Testis (tissue), 3 donors: ENCODE data around the gene ALCAM. TPM values are rescaled to one million over a fixed set of nuclear protein-coding genes. Genes with fewer than 3 reads are reported as not detected.
"Not testable (repeated sequence)": the region's sequence is repeated elsewhere in the genome, so short reads cannot be mapped to it uniquely, and the experiment has no call there.

Source experiments
- DNase-seq: peaks from one replicate; pipeline ENCODE4 v3.0.0-alpha.2; 2019
- H3K27ac ChIP-seq, 2 donors: fragments of 200-600 bp; sonication (generic); one replicate each; pipeline ENCODE4 v1.5.1; 2019
- H3K27me3 ChIP-seq: fragments of 200-600 bp; sonication (generic); one replicate; pipeline ENCODE4 v1.5.1; 2019
- H3K36me3 ChIP-seq: fragments of 200-600 bp; sonication (generic); one replicate; pipeline ENCODE4 v1.5.1; 2017; ENCODE audit warnings: low read depth; ENCODE audit errors: missing control alignments
- H3K4me1 ChIP-seq: fragments of 200-600 bp; sonication (generic); one replicate; pipeline ENCODE4 v1.5.1; 2019
- H3K4me3 ChIP-seq, 2 donors: fragments of 200-600 bp; sonication (generic); one replicate each; pipeline ENCODE4 v1.5.1; 2017 to 2019
- H3K9me3 ChIP-seq: fragments of 200-600 bp; sonication (generic); one replicate; pipeline ENCODE4 v1.5.1; 2017
- CTCF ChIP-seq, 3 experiments: fragments of 450-650 bp in 2 of 3; fragments of 200-600 bp in 1 of 3; sonication (generic) in 1 of 3; IDR thresholded peaks; one replicate each; pipeline ENCODE4 v1.5.1; 2016 to 2019; ENCODE audit warnings: antibody characterized with exemption in 3 of 3, mild to moderate bottlenecking in 2 of 3, moderate library complexity in 1 of 3
- POLR2A ChIP-seq: fragments of 450-650 bp; IDR thresholded peaks from one replicate; pipeline ENCODE4 v1.6.1; 2017; ENCODE audit warnings: antibody characterized with exemption, mild to moderate bottlenecking, moderate library complexity
- WGBS, 2 donors: methylation state at CpG; one replicate each; pipeline ENCODE4 v1.1.5; 2018; 5-methylcytosine and 5-hydroxymethylcytosine counted together
- intact Hi-C: fragments of 100-400 bp; cut with DNase I; formaldehyde crosslinking; loops from one replicate; pipeline ENCODE4 v1.15.1; 2023; ENCODE audit warnings: low total_unique reads
- polyA plus RNA-seq: library from polyadenylated mRNA; stranded (reverse); fragments of 350-450 nt; fragmentation: Illumina TruSeq; extraction: RNeasy Lipid Tissue Mini Kit (QIAGEN cat#74804); gene quantifications from one replicate; pipeline ENCODE4 v1.2.3, GENCODE V29; 2014; ENCODE audit warnings: low read depth, low replicate concordance; ENCODE audit not compliant: insufficient read depth
- total RNA-seq, 2 donors: library from RNA; depleted of rRNA; stranded (reverse); fragments of >200 nt; gene quantifications; one replicate each; pipeline ENCODE4 v1.2.3, GENCODE V29; 2016

The ALCAM gene
- total and polyA plus RNA-seq, 3 donors from 2014 or later: 8.3 to 9.0 (median 8.7) TPM

- intact Hi-C loops: no loop called here
- Histone ChIP-seq H3K4me1 (no peaks in the 10 kb centered on the region), H3K27me3 (no peaks in the 10 kb centered on the region), H3K4me3 (no peak overlapping the region), H3K36me3 (no peaks in the 10 kb centered on the region), H3K27ac (no peak overlapping the region), H3K9me3 (no peaks in the 10 kb centered on the region)
- DNase-seq: no peak
- 93 to 94% methylated on average over 1 of the region's 1 CpG for WGBS, 2 donors
- no peak for TF ChIP-seq CTCF (IDR thresholded peaks at IDR 0.05)
- TF ChIP-seq POLR2A: no peak
Observed at GRCh38 chr3:105594219-105594618, 227.5 kb downstream of the ALCAM start.

- Histone ChIP-seq H3K36me3 (no peaks in the 10 kb centered on the region), H3K9me3 (no peaks in the 10 kb centered on the region), H3K27me3 (no peaks in the 10 kb centered on the region), H3K27ac (no peak overlapping the region), H3K4me1 (no peaks in the 10 kb centered on the region), H3K4me3 (no peak overlapping the region)
- intact Hi-C loops: no loop called here
- no peak for TF ChIP-seq CTCF (IDR thresholded peaks at IDR 0.05)
- no peak for TF ChIP-seq POLR2A
- WGBS, 2 donors: 85 to 88% methylated on average over 3 of the region's 3 CpGs
- no peak for DNase-seq
Observed at GRCh38 chr3:105598042-105598796, 231.5 kb downstream of the ALCAM start.

- WGBS, 2 donors: 81 to 91% methylated on average over 2 of the region's 2 CpGs
- H3K9me3 ChIP-seq: no peaks in the 10 kb centered on the region
- no peaks in the 10 kb centered on the region for H3K36me3 ChIP-seq
- no peaks in the 10 kb centered on the region for H3K4me1 ChIP-seq
- intact Hi-C loops: no loop called here
- TF ChIP-seq CTCF (IDR thresholded peaks at IDR 0.05) (no peak), POLR2A (no peak)
- DNase-seq: no peak
- H3K27ac ChIP-seq: no peak overlapping the region
- no peaks in the 10 kb centered on the region for H3K27me3 ChIP-seq
- H3K4me3 ChIP-seq: no peak overlapping the region
Observed at GRCh38 chr3:105599350-105599749, 232.6 kb downstream of the ALCAM start.

GRCh38 chr3:105601756-105602155 is 235.0 kb downstream of the ALCAM start:
- DNase-seq, H3K36me3 ChIP-seq, H3K4me3 ChIP-seq, H3K9me3 ChIP-seq, H3K27ac ChIP-seq, H3K4me1 ChIP-seq, H3K27me3 ChIP-seq, intact Hi-C loops: not testable (repeated sequence)
- WGBS, 2 donors: 92 to 96% methylated on average over 1 of the region's 1 CpG

- H3K27ac ChIP-seq, H3K9me3 ChIP-seq, H3K4me1 ChIP-seq, DNase-seq, H3K36me3 ChIP-seq, H3K27me3 ChIP-seq, H3K4me3 ChIP-seq, intact Hi-C loops: not testable (repeated sequence)
- WGBS, 2 donors: 78 to 95% methylated on average over 3 of the region's 3 CpGs
Observed at GRCh38 chr3:105602286-105602685, 235.6 kb downstream of the ALCAM start.

- H3K27me3 ChIP-seq, H3K4me1 ChIP-seq, H3K9me3 ChIP-seq, H3K27ac ChIP-seq, intact Hi-C loops, H3K36me3 ChIP-seq, H3K4me3 ChIP-seq, DNase-seq: not testable (repeated sequence)
- WGBS, 2 donors: 89 to 100% methylated on average over 1 of the region's 1 CpG
Observed at GRCh38 chr3:105603516-105603915, 236.8 kb downstream of the ALCAM start.
